ENCODE results near the gene LATS2.

GRCh38 chr13:21020581-21020980 lies 40.8 kb downstream of the LATS2 start:
- TF ChIP-seq CTCF (IDR thresholded peaks at IDR 0.05) (no peak), POLR2A (IDR thresholded peaks at IDR 0.05) (no peak), EP300 (IDR thresholded peaks at IDR 0.05) (no peak), POLR2AphosphoS5 (IDR thresholded peaks at IDR 0.05) (peak in 1 of 3 donors; percentile 47)
